ENCODE results near the gene EFNA4. TPM values are rescaled to one million over a fixed set of nuclear protein-coding genes. Genes with fewer than 3 reads are reported as not detected.

The EFNA4 gene
- total and polyA plus RNA-seq, 2 experiments from 2014 or later: 4.6 to 5.5 TPM

DNA sequence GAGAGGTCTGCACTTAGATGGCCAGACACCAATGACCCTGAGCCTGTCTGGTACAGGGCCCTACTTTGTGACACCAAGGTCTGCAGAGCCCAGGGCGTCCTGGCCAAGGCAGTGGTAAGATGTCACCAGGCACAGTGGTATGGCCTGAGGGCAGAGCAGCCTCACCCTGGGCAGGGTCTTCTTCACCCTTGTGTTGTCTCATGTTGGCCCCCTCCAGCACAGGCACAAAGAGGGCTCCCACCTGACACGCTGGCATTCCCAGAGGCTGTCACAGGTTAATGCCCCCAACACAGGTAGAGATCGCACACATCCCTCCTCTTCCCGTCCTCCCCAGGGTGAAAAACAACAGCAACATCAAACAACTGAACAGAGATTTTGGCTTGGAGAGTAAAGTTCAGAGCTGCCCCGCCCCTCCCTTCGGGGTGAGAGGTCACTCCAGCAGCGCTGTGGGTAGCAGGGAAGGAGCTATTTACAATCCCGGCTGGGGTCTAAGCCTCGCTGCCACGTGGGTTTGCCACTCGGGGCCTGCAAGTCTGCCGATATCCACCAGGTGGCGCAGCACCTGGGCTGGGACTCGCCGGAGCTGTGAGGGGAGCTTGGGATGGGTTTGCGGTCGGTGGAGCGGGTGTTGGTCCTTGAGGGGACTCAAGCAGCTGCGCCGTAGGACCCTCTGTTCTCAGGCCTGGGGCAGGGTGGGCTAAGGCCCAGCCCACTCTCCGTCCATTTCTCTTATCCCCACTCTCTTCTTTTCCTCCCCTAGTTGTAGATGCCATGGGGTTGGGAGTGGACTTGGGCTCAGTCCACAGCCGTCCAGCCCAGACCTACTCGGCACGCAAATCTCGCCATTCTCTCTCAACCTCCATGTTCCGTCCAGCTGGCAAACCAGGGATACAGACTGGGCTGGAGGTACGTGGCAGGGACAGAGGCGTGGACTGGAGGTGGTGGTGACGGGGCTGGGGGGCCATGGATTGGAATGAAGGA, 27.8 kb downstream of the EFNA4 start:
- Histone ChIP-seq H3K27me3 (replicated peaks; ENCODE audit: insufficient read depth) (peaks cover 11% of the 10 kb centered on the region), H3K36me3 (ENCODE audit: low read depth) (no peaks in the 10 kb centered on the region), H3F3A (ENCODE audit: insufficient read depth) (0 out of 2 replicates have a peak, but pooled peaks cover 6% of the 10 kb centered on the region), H3K9ac (0 out of 2 replicates have a peak overlapping the region, but pooled peaks have one; percentile 6), H3K4me2 (ENCODE audit: unreplicated experiment) (peak overlapping the region; percentile 23), H2AFZ (peak overlapping the region; percentile 75), H3K79me2 (ENCODE audit: insufficient read depth) (no peaks in the 10 kb centered on the region), H3K4me3 (no peak overlapping the region), H3K9me3 (ENCODE audit: low read depth) (no peaks in the 10 kb centered on the region), H3K27ac (no peak overlapping the region), H3K4me1 (ENCODE audit: insufficient read depth) (no peaks in the 10 kb centered on the region), H3K9me2 (ENCODE audit: insufficient read depth) (no peaks in the 10 kb centered on the region), H4K20me1 (ENCODE audit: insufficient read depth) (no peaks in the 10 kb centered on the region)
- in situ Hi-C loops (cut with MboI): loop anchor here (5.0 kb wide), 1 partner anchor 76 kb away; no protein-coding TSS in a partner anchor
- TF ChIP-seq EZH2phosphoT487 (IDR thresholded peaks at IDR 0.05; ENCODE audit: insufficient read depth, low read depth) (no peak), EZH2 (IDR thresholded peaks at IDR 0.05; ENCODE audit: insufficient read depth, poor library complexity, severe bottlenecking) (no peak)
- peak; percentile 73 for DNase-seq
- WGBS, 2 experiments (ENCODE audit: low coverage in 1 of 2, low lambda C conversion rate in 2 of 2, missing lambda C conversion rate in 2 of 2): 18% methylated on average over 24 to 29 of the region's 29 CpGs

DNA sequence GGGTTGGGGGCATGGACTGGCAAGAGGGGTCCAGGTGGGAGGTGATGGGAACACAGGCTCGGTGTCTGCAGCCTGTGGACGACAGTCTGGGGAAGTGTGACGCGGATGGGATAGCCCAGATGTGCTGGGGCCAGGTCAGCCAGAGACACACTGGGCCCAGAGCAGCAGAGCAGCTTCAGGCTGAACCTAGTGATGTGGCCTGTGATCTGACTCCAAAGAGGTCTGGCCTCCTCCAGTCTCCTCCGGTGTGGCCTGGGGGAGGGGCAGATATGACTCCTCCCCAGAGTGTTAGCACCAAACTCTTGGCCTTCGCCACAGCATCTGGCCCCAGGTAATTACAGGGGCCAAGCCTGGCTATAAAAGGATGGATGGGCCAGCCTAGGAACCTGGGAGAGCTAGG, 28.6 kb downstream of the EFNA4 start:
- Histone ChIP-seq H3K36me3 (ENCODE audit: low read depth) (no peaks in the 10 kb centered on the region), H3K9me2 (ENCODE audit: insufficient read depth) (no peaks in the 10 kb centered on the region), H3K9me3 (ENCODE audit: low read depth) (no peaks in the 10 kb centered on the region), H3K4me2 (ENCODE audit: unreplicated experiment) (no peak overlapping the region), H2AFZ (no peak overlapping the region), H3K27me3 (replicated peaks; ENCODE audit: insufficient read depth) (peaks cover 17% of the 10 kb centered on the region), H3F3A (ENCODE audit: insufficient read depth) (0 out of 2 replicates have a peak, but pooled peaks cover 6% of the 10 kb centered on the region), H3K4me3 (no peak overlapping the region), H3K27ac (no peak overlapping the region), H3K9ac (no peak overlapping the region), H4K20me1 (ENCODE audit: insufficient read depth) (no peaks in the 10 kb centered on the region), H3K79me2 (ENCODE audit: insufficient read depth) (no peaks in the 10 kb centered on the region), H3K4me1 (ENCODE audit: insufficient read depth) (no peaks in the 10 kb centered on the region)
- in situ Hi-C loops (cut with MboI): loop anchor here (5.0 kb wide), 1 partner anchor 75 kb away; no protein-coding TSS in a partner anchor
- 65 to 75% methylated on average over 6 of the region's 6 CpGs for WGBS, 2 experiments (ENCODE audit: low coverage in 1 of 2, low lambda C conversion rate in 2 of 2, missing lambda C conversion rate in 2 of 2)
- TF ChIP-seq EZH2 (IDR thresholded peaks at IDR 0.05; ENCODE audit: insufficient read depth, poor library complexity, severe bottlenecking) (no peak), EZH2phosphoT487 (IDR thresholded peaks at IDR 0.05; ENCODE audit: insufficient read depth, low read depth) (no peak)
- DNase-seq: no peak

DNA sequence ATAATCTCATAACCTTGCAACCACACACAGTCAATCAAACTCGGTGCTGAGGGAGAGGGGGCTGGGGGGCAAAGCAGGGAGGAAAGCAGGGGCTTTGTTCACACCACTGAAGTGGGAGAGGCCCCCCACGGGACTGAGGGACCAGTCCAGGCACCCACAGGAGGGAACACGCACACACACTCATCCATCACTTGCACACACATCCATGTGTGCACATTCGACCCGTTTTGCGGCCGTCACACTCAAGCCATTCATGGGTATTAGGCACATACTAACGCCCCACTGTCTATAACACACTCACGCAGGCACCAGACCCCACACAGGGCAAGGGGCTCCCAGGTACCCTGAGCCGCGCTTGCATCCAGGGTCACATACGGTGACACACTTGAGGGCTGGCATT, 29.1 kb downstream of the EFNA4 start:
- no peaks in the 10 kb centered on the region for H3K9me2 ChIP-seq (ENCODE audit: insufficient read depth)
- in situ Hi-C loops (cut with MboI): loop anchor here (5.0 kb wide), 1 partner anchor 75 kb away; no protein-coding TSS in a partner anchor
- 79 to 81% methylated on average over 12 of the region's 12 CpGs for WGBS, 2 experiments (ENCODE audit: low coverage in 1 of 2, low lambda C conversion rate in 2 of 2, missing lambda C conversion rate in 2 of 2)

DNA sequence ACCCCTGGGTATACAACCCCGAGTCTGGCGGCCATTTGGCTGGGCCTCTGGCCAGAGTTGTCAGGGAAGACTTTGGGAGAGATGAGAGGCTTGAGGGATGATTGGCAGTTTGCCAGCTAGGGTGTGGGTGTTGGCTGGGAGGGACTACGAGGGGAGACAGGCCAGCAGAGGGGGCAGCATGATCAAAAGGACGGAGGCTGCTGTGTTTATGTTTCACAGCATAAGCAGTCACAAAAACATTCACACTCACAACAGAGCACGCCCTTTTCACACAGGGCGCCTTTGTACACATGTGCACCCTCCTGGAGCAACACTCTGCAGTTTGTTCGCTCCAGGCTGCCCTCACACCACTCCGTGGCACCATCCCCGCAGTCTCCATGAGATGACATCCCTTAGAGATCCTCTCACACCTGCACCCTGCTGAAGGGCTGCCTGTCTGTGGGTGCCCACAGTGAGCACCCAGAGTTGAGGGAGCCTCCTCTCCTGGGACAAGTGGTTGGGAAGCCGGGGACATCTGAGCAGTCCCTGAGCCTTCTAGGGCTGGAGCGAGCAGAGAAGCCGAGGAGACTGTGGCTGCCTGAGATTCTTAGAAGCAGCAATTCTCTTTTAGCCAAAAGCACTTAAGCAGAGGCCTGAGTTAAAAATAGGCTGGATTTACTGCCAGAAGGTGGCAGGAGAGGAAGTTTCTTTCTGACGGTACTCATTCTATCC, 30.5 kb downstream of the EFNA4 start:
- no peak overlapping the region for H3K4me3 ChIP-seq
- no peaks in the 10 kb centered on the region for H3K36me3 ChIP-seq (ENCODE audit: low read depth)
- no peak overlapping the region for H3K27ac ChIP-seq
- 0 out of 2 replicates have a peak, but pooled peaks cover 6% of the 10 kb centered on the region for H3F3A ChIP-seq (ENCODE audit: insufficient read depth)
- no peak overlapping the region for H3K4me2 ChIP-seq (ENCODE audit: unreplicated experiment)
- no peak for TF ChIP-seq EZH2phosphoT487 (IDR thresholded peaks at IDR 0.05; ENCODE audit: insufficient read depth, low read depth)
- TF ChIP-seq EZH2 (IDR thresholded peaks at IDR 0.05; ENCODE audit: insufficient read depth, poor library complexity, severe bottlenecking): no peak
- 13 to 16% methylated on average over 13 of the region's 13 CpGs for WGBS, 2 experiments (ENCODE audit: low coverage in 1 of 2, low lambda C conversion rate in 2 of 2, missing lambda C conversion rate in 2 of 2)
- peaks cover 17% of the 10 kb centered on the region for H3K27me3 ChIP-seq (replicated peaks; ENCODE audit: insufficient read depth)
- no peaks in the 10 kb centered on the region for H3K79me2 ChIP-seq (ENCODE audit: insufficient read depth)
- H3K9ac ChIP-seq: no peak overlapping the region
- H4K20me1 ChIP-seq (ENCODE audit: insufficient read depth): no peaks in the 10 kb centered on the region
- H3K9me2 ChIP-seq (ENCODE audit: insufficient read depth): no peaks in the 10 kb centered on the region
- peak; percentile 58 for DNase-seq
- in situ Hi-C loops (cut with MboI): loop anchor here (5.0 kb wide), 1 partner anchor 73 kb away; no protein-coding TSS in a partner anchor
- H3K4me1 ChIP-seq (ENCODE audit: insufficient read depth): no peaks in the 10 kb centered on the region
- H3K9me3 ChIP-seq (ENCODE audit: low read depth): no peaks in the 10 kb centered on the region
- H2AFZ ChIP-seq: peak overlapping the region; percentile 49; the same call in 1 of the 2 replicates

More for the DNA sequence above, 29.1 kb downstream of the EFNA4 start:
- Histone ChIP-seq H3K36me3 (ENCODE audit: low read depth) (no peaks in the 10 kb centered on the region), H3K9ac (no peak overlapping the region), H3K79me2 (ENCODE audit: insufficient read depth) (no peaks in the 10 kb centered on the region), H4K20me1 (ENCODE audit: insufficient read depth) (no peaks in the 10 kb centered on the region), H3F3A (ENCODE audit: insufficient read depth) (0 out of 2 replicates have a peak, but pooled peaks cover 6% of the 10 kb centered on the region), H3K9me3 (ENCODE audit: low read depth) (no peaks in the 10 kb centered on the region), H2AFZ (no peak overlapping the region), H3K4me3 (no peak overlapping the region), H3K4me2 (ENCODE audit: unreplicated experiment) (no peak overlapping the region), H3K27me3 (replicated peaks; ENCODE audit: insufficient read depth) (peaks cover 17% of the 10 kb centered on the region), H3K27ac (no peak overlapping the region), H3K4me1 (ENCODE audit: insufficient read depth) (no peaks in the 10 kb centered on the region)
- TF ChIP-seq EZH2phosphoT487 (IDR thresholded peaks at IDR 0.05; ENCODE audit: insufficient read depth, low read depth) (no peak), EZH2 (IDR thresholded peaks at IDR 0.05; ENCODE audit: insufficient read depth, poor library complexity, severe bottlenecking) (no peak)
- no peak for DNase-seq

All from GM23248 (cell line).